GM19240 (cell line): ENCODE data around the gene PEX6.
A peak's percentile ranks its signal among the peaks of the same experiment; 100 is the strongest.
"Not testable (repeated sequence)": the region's sequence is repeated elsewhere in the genome, so short reads cannot be mapped to it uniquely, and the experiment has no call there.

Experiments used
- DNase-seq: peaks from one replicate; pipeline ENCODE4 v3.0.0; 2011; ENCODE audit warnings: low spot score; ENCODE audit not compliant: insufficient read length

Gene PEX6

DNA sequence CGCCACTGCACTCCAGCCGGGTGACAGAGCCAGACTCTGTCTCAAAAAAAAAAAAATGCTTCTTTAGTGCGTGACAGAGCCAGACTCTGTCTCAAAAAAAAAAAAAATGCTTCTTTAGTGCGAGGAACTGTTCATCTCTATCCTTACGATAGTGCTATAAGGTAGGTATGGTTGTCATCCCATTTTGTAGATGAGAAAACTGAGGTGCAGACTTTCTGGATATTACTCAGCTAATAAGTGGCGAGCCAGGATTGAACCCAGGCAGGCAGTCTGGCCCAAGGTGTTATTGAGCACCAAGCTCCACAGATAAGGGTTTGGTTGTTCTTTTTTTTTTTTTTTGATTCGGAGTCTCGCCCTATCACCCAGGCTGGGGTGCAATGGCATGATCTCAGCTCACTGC lies 22.9 kb upstream of the PEX6 start:
- DNase-seq: no peak

DNA sequence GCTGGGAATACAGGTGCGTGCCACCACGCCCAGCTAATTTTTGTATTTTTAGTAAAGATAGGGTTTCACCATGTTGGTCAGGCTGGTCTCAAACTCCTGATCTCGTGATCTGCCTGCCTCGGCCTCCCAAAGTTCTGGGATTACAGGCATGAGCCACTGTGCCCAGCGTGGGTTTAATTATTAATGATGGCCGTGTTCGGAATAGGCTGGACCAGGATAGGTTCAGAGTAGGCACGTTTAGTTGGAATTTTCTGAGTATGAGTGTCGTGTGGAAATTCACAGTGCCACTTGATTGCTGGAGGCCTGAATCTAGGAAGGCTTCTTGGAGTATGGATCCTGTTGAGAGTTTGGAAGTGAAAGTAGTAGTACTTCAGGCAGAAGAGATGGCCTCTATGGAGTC lies 19.2 kb upstream of the PEX6 start:
- not testable (repeated sequence) for DNase-seq

DNA sequence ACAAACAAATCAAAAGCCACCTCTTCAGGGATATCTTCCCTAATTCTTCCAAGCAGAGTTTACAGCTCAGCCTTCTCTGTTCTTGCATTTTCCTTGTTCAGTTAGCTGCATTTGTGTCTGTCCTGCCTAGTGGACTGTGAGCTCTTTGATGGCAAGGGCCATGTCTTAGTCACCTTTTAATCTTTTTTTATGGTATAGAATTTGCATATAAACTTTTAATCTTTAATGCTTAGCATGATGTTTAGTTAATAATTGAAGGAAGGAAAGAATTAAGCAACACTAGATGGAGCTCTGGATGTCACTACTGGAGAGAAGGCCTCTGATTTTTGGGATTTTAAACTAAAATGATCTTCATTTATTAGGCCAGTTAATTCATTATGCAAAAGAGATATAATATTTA lies 17.5 kb upstream of the PEX6 start:
- no peak for DNase-seq

DNA sequence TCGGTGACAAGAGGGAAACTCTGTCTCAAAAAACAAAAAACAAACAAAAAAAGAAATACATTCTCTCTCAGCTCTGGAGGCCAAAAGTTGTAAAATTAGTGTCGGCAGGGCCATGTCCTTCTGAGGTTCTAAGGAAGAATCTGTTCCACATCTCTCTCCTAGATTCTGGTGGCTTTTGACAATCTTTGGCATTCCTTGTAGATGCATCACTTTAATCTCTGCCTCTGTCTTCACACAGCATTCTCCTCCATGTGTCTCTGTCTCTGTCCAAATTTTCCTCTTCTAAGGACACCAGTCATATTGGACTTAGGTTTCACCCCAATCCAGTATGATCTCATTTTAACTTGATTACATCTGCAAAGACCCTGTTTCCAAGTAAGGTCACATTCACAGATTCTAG lies 14.5 kb upstream of the PEX6 start:
- DNase-seq: no peak

DNA sequence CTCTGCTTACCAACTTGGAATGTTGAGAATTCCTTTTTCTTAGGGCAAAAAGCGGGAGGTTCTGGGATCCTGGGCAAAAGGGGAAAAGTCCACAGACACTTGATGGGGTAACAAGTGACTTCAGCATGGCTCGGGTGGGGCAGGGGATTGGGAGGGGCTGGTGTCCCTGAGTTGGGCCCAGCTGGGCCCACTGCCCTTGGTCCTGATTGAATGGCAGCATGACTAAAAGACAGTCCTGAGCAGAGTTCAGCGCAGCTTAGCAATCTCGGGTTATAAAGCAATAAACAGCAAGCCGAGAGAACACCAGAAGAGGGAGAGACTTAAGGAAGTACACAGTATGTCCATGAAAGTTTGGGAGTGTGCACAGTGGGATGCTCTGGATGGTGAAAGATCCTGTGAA lies 10.9 kb upstream of the PEX6 start:
- DNase-seq: no peak

DNA sequence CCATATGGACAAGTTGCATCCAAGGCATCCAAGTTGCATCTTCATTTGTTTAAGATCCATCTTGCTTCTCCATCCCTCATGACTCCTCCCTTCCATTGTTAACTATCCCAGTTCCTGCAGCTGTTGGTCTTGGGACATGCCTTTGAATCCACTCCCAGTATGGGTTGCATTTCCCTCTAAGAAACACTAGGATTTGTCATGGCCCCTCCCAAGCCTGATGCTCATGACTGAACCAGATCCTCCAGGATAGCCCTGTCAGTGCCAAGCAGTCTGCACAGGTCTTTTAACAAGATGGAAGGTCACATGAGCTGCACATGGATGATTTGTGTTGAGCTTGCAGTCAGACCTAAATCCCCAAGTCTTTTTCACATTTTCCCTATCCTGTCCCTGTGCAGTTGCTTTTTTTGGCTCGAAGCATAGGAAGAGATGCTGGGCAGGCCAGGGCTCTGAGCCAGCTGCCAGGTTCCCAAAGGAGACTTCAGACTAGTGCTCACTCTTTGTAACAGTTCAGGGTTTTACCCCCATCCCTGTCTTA lies 9.6 kb upstream of the PEX6 start:
- DNase-seq: no peak

DNA sequence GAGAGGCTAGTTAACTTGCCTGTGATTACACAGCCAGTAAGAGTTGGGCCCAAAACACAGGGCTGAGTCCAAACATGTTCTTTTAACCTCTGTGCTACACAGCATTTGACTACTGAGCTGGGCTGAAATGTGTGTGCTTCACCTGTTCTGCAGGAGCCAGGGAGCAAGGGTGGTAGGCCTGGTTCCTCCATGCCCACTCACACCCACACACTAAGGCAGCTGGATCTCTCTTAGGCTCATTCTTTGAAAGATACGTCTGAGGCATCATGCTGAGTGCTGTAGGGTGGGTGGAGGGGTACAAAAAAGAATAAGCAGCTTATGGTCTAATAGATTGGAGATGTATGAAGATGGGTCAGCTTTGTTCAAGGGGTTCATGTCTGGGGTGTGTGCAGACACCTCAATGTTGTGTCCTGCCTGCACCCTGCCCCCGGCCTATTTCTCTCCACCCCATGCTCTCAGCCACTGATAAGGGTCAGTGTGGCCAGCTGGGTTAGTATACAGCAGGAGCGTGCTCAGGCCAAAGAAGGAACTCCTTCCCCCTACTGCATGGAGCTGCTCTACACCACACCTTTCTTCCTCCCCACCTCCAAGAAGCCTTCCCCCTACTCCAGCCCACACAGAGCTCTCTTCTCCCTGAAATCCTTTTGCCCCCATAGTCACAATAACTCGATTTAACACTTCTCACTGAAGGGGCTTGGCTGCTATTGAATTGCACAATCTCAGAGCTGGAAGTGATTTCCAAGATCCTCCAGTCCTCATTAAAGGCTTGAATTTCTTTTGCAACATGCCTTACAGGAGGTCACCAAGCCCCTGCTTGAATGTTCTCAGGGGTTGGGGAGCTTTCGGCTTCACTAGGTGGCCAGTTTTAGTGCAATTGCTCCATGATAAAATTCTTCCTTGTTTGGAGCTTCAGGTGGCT lies 8.8 kb upstream of the PEX6 start:
- DNase-seq: no peak

DNA sequence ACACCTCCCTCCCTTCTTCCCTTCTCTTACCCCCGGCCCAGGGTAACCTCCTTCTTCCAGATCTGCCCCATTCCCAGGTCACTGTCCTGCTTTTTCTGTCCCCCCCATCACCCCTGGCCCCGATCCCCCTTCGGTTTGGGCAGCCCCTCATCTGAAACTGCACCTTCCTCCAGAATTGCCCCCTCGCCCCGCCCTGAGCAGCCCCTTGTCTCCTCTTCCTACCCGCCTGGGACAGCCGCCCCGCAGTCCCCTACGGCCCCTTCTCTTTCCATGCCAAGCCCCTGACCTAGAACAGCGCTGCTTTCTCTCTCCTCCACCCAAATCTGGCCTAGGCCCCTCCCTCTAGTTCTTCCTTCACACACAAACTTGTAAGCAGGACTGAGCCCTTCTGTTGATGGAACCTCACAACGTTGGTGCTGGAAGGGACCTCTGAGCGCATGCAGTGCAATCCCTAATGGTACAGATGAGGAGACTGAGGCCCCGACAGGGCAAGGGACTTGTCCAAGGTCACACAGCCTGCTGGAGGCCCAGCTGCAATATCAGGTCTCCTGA lies 6.0 kb upstream of the PEX6 start:
- no peak for DNase-seq

DNA sequence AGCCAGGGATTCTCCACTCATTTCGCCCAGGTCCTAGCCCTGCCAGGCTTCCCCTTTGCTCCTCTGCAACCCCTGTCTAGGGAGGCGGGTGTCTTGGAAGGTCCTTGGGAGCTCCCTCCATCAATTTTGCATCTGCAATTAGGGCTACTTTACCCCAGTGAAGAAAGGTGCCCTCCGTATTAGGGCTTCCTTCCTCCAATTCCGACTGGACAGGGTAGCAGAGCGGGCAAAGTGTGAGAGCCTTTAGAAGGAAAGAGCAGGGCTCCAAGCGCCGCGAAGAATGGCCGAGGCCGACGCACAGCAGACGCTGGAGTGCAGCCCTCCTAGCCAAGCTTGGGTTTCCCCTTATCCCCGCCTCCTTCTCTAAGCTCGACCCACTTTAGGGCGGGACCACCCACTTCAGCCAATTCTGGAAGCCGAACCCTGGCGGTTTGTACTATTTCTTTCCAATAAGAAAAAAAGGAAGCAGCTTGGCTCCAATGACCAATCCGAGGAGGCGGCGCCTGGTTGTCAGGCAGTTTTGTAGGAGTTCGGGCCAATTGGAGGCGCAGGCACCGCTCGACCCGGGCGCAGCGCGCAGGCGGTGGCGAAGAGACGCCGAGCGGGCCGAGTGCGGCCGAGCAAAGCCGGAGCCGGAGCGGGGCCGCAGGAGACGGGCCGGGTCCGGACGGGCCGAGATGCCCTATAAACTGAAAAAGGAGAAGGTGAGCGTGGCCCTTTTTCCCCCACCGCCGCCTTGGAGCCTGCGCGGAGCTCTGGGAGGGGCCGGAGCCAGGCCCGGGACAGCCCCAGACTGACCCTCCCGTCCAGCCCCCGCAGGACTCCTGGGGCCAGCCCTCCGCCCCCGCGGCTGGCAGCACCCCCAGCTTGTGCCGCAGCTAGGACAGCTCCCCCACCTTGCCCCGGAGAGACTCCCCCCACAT lies 5.3 kb upstream of the PEX6 start, which contains the start of gene PPP2R5D:
TSS of gene PPP2R5D (plus strand) at position 570 of the 923 bp plus-strand sequence. CDS start at position 678, 108 bp downstream.
- peak; percentile 89 for DNase-seq

DNA sequence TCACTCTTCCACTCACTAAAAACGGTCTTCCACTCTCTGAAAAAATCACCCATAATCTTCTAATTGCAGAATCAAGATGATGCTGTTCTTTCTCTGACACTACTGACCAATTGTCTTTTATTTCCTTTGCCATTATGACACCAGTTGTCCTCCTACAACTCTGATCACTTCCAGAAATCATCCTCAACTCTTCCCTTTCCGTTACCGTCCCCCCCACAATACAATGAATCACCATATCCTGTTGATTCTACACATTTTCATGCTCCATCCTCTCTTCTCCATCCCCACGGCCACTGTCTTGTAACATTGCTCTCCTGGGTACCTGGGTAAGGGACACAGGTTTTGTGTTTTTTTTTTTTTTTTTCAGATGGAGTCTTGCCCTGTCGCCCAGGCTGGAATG lies 2.9 kb upstream of the PEX6 start:
- DNase-seq: no peak

DNA sequence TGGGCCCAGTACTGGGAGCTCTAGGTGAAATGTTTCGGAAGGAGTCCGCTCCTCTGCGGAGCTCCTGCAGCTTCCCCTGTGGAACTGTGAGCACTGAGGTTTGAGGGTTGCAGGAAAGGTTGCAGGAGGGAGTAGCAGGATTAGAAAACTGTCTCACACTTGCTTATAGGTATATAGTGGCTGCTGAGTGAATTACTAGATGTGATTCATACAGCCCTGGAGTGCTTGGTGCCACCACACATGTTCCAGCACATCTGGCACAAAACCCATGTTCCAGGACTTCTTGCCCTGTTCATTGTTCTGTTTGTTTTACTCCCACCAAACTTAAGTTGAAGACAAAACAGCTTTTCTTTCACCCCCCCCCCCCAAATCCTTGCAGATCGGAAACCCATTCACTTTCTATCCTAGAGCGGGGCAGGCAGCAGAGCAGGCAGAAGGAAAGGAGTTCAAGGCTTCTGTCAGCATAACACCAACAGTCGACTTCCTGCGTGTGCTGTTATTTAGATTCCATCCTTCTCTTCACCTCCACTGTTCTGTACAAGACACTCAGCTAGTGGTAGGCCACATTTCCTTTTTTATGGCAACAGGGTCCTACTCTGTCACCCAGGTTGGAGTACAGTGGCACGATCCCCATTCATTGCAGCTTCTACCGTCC lies 669 bp upstream of the PEX6 start:
- no peak for DNase-seq

DNA sequence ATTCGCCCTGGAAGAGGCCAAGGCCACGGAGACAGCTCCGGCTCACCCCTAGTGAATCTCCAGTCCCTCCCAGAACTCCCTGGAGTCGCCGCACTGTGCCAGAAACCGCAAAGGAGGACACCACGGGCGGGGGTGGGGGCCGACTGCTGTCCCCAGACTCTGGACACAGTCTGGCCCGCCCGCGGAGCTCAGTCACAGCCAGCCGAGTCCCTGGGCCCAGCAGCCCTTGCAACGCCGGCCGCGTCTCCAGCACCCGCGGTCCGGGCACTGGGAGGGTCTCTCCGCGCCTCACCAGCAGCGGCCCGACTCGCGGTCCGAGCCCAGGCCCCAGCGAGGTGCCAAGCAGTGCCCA lies 518 bp downstream of the PEX6 start:
- DNase-seq: no peak

DNA sequence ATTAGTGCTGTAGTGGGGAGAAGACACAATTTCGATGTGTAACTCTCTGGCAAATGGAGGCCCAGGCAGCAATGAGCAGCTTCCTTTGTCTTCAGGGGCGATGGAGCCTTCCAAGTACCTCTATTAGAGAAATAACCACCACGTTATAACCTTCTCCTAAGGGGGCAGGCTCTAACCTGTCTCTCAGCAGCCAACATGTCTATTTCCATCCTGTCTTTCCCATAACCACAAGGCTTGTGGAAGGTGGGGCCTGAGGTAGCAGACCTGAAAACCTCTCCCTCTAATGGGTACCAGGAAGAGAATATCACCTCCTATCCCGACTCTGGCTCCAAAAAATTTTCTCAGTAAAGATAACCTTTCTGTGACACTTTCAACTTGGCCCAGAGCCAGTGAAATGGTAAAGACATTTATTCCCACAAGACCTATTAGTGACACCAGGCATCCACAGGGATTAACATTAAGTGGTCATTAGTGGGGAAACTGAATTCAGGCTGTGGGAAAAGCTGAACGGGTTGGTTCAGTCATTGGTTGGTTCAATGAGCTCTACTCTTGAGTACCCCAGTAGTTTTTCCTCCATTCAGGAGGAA lies 4.0 kb downstream of the PEX6 start:
- DNase-seq: no peak

DNA sequence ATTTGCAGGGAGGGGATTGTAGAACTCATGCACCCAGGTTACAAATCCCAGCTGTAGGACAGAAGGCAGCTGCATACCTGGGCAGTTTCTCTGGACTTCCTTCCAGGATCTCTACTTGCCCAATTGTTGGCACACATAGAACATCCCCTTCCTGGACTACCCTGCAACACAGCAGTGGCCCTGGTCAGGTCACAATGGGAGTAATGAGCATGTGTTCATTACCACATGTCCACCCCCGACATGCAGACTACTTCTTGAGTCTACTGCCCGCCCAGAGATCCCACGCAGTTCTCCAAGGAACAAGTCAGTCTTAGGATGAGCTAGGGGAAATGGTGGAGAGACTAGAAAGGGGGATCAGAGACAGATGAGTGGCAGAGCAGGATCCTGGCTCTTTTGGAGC lies 5.1 kb downstream of the PEX6 start:
- no peak for DNase-seq

DNA sequence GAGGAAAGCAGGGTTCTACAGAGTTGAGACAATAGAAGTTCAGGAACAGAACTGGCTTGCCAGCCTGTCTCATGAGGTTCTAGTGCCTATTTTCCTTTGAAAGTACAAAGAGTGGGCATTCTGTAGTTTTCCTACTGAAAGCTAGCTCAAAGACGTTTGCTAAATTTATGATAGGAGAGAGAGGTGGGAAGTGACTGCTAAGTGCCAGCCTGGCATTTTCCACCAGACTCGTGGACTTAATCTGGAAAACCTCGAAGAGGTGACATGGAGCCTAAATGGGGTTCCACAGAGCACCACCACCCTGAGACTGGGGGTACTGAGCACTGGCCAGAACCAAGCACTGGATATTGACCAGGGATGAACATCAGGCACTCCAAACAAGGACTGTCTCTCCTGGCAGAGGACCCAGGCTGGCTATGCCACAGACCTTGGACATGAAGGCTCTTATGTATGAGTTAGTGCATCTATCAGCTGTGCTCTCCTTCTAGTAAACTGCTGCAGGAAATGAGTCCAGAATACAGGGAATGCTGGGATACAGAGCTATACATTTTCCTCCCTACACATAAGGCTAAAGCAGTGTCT lies 7.1 kb downstream of the PEX6 start:
- no peak for DNase-seq

DNA sequence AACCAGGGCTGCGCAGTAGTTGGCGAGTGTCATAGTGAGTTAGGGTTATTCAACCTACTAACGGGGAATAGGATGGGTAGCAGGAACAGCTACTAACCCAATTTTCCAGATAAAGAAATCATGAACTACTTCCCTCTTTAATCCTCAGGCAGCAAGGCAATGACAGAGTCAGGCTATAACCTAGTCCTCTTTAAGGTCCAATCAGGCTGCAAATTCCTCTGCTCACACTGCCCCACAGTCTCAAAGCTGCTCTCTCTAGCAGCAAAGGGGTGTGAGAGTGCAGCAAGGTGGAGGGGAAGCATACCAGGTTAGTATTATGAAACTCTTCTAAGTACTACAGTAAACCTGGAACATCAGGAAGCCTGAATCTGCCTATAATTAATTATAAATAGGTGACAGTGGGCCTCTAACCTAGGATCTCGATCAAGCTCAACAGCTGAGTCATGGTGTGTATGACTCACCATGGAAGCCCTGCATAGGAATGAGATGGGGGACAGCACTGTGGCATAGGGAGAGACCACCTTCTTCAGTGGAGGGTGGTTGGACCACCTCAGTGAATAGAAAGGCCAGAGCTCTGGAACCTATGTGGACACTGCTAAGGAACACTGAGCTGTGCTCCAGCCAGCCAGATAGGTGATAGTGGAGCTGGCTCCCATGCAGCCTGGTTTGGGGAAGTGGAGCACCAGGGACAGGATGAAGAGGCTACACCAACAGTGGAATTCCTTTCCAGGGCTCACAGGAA lies 7.9 kb downstream of the PEX6 start:
- no peak for DNase-seq

DNA sequence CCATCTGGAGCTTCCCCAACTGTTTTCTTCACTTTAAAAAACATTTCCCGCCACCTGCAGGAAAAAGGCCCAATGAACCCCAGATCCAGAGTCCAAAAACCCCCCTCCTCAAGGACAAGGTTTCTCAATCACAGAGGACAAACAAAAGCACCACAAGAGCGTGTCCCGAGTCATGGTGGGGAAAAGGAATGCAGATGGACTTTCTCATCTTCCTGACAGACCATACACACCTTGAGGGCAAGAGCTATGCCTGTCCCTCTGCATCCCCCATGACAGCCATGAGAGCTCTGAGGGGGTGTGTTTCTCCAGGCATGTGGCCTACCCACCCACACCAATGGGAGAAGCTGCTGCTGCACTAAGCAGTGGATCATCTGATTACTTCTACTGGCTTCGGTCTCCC lies 9.0 kb downstream of the PEX6 start:
- DNase-seq: no peak

DNA sequence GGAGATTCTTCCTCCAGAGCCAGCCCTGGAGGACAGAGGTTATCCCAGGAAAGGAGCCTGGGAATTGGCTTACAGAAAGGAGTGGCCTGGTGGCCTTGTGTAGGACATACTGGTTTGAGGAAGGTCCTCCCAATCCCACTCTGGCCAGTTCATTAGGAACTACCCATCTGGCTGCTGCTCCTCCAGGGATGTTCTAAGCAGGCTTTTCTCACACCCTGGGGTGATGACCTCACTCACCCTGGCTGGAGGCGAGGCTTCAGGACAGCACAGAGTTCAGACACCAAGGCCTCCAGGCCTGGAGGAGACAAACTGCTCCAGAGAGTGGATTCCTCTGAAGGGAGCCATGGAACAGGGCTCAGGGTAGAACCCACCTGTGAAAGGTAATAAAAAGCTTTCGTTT lies 9.6 kb downstream of the PEX6 start:
- DNase-seq: no peak

DNA sequence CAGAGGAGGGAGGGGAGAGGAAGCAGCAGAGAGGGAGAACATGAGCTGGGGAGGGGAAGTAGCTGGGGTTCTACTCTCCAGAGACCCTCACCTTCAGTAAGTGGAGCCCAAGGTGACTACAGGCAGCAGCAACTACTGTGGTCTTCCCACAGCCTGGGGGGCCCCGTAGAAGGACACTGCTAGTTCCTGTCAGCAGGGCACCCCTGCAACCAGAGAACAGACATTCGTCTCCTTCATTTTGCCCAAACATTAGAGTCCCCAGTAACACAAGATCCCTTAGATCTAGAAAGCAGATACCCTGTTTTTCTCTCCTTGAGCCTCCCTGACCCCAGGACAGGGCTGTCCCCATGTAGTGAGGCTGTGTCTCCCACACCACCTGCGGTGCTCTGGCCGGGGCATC lies 10.2 kb downstream of the PEX6 start:
- DNase-seq: no peak
